NK-92 (cell line): Measurements from ENCODE around the gene LIN7A.
"Not testable (repeated sequence)": the region's sequence is repeated elsewhere in the genome, so short reads cannot be mapped to it uniquely, and the experiment has no call there.

ENCODE experiments used
- DNase-seq: peaks from one replicate; lab custom pipeline; 2025; ENCODE audit not compliant: unreplicated experiment; lab: John Stamatoyannopoulos, UW

LIN7A gene

DNA sequence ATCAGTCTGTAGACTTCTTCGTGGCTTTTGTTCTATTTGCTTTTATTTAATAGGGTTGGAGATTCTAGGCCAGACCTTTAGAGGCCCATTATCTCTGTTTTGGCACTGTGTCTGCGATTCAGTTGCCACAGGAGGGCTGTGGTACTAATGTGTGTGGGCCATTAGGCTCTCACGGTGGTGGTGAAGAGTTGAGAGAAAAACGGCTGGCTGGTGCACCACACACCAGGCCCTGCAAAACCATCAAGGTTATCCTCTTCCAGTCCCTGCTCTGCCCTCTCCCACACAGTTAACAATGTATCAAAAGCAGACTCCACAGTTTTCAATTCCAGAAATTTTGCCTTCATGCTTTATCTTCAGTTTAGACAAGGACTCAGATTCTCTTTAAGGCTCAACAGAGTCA is 123.3 kb downstream of the LIN7A start:
- no peak for DNase-seq

DNA sequence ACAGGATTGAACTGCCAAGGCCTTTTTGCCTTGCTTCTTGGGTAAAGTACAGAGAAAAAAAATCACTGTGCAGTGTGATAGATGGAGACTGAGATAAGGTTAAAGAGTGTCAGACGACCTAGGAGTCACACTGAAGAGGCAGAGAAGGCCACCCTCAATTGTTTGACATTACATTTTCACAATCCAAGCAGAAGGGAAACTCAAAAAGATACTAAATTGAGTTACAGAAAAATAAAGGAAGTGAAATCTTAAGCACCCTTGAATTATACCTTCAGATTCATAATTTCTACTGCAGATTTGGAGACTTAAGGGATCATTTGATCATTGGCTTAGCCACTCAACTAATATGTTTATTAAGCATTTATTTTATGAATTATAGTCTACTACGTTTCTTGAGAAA is 123.9 kb downstream of the LIN7A start:
- DNase-seq: no peak

GRCh38 chr12:80811957-80812708 is 125.6 kb downstream of the LIN7A start:
- no peak for DNase-seq

GRCh38 chr12:80810874-80811273 is 126.9 kb downstream of the LIN7A start:
- DNase-seq: no peak

DNA sequence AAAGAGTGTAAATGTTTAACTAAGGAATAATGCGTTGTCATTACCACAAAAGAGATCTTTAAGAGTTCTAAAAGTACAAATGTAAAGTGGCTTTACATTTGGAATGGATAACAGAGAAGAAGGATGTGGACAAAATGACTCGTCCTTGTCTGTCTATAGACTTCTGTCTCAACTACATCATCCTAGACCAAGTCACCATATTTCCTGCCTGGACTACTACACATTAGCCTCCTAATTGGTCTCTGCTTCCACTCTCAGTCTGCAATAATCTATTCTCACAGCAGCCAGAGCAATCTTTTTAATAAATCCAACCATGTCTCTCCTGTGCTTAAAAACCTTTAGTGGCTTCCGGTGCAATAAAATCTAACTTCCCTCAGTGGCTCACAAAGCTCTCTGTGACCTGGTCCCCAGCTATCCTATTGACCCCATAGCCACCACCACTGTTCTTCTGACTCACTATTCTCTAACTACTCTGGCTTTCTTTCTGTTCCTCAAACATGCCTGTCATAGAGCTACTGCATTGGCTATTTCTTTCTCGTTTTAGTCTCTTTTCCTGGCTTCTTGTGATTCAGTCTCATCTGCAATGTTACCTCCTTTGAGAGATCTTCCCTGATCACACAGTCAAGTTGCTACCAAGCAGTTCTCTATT is 130.0 kb downstream of the LIN7A start:
- DNase-seq: no peak

GRCh38 chr12:80805106-80805505 is 132.6 kb downstream of the LIN7A start:
- DNase-seq: no peak

DNA sequence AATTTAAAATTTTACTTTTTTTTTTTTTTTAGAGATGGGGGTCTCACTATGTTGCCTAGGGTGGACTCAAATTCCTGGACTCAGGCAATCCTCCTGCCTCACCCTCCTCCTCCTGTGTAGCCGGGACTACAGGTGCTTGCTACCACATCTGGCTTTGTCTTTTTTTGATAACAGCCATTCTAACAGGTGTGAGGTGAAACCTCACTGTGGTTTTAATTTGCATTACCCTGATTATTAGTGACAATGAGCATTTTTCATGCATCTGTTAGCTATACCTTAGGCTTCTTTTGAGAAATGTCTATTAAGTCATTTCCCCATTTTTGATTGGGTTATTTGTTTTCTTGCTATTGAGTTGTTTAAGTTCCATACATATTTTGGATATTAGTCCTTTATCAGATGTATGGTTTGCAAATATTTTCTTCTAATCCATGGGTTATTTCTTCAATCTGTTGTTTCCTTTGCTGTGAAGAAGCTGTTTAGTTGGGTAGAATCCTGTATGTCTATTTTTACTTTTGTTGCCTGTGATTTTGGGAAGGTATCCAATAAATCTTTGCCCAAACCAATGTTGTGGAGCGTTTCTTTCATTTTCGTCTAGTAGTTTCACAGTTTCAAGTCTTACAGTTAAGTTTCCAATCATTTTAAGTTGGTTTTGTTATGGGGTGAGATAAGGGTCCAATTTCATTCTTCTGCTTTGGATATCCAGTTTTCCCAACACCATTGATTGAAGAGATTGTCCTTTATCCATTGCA is 134.9 kb downstream of the LIN7A start:
- no peak for DNase-seq

- no peak for DNase-seq
Measured at GRCh38 chr12:80798281-80798680, 139.5 kb downstream of the LIN7A start.

DNA sequence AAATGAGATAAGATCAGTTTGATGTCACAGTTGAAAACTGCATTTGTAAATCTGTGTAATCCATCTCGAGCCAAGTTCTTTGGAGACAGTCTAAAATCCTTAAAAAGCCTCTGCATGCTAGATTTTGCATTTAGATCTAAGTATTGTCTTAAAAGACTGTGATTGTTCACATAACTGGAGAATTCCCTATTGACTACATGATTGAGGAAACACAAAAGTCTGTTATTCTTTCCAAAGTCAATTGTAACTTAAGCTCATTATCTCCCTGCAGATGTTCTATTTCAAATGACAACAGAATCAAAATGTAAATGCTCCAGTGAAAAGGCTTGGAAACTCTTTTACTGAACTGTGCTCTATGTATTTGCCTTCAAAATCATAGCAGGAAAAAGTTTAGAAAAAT is 143.2 kb downstream of the LIN7A start:
- DNase-seq: no peak

- no peak for DNase-seq
Measured at GRCh38 chr12:80792861-80793260, 144.9 kb downstream of the LIN7A start.

GRCh38 chr12:80791863-80792262 is 145.9 kb downstream of the LIN7A start:
- DNase-seq: no peak

GRCh38 chr12:80788407-80788806 is 149.3 kb downstream of the LIN7A start:
- DNase-seq: not testable (repeated sequence)

DNA sequence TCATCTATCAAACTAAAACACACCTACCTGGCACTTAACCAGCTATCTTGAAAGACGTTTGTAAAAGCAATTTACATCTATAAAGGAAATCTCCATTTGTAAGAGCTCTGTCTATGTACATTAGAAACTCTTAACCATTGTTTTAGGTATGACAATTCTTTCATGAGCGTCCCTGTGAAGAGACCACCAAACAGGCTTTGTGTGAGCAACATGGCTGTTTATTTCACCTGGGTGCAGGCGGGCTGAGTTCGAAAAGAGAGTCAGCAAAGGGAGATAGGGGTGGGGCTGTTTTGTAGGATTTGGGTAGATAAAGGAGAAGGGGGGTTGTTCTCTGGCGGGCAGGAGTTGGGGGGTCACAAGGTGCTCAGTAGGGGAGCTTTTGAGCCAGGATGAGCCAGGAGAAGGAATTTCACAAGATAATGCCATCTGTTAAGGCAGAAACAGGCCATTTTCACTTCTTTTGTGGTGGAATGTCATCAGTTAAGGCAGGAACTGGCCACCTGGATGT is 154.7 kb downstream of the LIN7A start:
- not testable (repeated sequence) for DNase-seq

GRCh38 chr12:80781313-80781712 is 156.4 kb downstream of the LIN7A start:
- no peak for DNase-seq

DNA sequence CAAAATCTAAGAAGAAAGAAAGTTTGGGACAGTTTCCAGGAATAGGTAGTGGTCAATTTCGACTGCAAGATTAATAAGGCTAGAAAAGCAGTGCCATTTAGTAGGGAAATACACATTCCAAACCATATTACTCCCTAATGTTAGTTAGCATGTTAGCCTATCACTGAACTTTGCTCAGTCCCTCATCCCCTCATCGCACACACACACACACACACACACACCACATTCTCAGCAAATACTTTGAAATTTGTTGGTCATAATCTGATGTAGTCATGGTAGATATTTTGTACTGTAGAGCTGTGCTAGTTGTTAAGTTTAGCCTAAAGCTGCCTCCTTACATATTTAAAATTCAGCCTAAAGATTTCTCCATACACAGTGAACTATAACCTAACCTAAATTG is 157.0 kb downstream of the LIN7A start:
- no peak for DNase-seq

DNA sequence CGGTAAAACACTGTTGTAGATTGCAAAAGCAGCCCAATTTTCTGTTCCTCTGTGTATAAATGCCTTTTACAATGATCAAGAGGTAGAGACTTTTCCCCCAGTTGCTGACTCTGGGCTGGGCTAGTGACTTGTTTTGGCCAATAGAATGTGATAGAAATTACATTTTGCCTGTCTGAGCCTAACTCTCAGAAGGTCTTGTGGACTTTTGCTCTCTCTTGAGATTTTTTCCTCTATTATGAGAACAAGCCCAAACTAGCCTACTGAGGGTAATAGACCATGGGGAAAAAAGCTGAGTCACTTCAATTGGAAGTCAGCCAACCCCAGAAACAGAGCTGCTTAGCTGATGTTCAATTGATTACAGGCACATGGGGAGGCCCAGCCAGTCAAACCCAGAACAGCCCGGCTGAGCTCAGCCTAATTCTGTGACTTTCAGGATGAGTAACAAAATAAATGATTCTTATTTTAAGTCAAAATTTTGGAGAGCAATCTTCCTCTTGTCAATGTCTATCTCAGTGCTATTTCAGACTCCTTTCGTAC is 159.7 kb downstream of the LIN7A start:
- DNase-seq: no peak

DNA sequence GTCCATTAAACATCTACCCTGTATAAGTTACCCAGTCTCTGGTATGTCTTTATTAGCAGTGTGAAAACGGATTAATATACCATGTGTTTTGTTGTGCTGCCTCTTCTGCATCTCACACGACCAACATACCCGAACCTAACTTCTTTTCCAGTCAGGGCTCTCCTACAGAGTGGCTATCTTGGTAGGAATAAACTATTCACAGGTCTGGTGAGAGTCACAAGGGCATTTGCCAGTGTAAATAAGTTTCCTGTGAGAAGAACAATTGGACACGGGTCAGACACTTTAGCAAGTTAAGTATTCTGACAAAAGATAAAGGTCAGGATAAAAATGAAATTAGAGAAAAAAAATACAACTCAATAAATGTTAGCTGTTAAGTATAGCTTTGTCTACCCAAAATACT is 160.1 kb downstream of the LIN7A start:
- DNase-seq: no peak

DNA sequence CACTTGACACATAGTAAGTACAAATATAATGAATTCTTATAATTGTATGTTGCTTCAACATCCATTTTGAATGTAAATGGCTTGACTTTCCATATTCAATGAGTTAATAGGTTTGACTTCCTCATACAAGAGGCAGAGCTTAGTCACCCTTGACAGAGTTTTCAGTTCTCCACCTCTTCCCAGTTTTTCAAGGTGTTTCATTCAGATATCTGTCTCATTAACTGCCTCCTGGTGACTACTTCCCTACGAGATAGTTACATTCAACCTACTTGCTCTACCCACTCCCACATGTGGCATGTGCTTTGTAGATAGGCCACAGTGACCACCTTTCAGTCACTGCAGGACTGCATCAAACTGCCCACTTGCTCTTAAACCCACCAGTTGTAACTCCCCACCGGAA is 161.0 kb downstream of the LIN7A start:
- no peak for DNase-seq

DNA sequence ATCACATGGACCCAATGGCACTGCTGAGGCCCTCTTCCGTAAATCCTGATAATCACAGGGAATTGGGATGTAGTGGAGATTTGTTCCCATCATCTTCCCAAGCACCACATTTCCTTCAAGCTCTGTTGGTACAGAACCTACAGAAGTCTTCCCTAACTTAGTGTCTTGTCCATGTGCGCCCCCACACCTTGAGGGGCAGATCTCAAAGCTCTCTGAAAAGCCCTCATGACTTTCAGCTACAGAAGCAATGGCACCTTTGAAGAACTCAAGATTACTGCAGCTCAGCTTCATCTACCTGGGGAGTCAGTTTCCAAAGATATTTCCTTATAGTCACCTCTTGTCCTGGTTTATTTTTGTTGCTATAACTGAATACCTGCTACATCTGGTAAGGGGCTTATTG is 166.8 kb downstream of the LIN7A start:
- DNase-seq: no peak

GRCh38 chr12:80769553-80770140 is 168.1 kb downstream of the LIN7A start:
- no peak for DNase-seq

DNA sequence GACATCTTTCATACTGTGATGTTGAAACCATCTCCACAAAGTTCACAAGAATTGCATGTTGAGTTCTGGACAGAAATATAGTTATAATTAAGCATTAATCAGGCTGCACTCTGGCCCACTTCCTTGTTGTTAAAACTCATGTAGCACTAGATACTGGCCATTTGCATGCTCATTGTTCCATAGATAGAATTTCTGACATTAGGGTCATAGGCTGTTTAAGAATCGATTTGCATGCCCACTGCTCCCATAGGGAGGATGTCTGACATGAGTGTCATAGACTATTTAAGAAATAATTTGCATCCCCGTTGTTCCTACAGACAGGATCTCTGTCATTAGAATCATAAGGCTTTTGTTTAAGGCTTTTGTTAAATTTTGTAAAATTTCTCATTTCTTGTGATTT is 170.8 kb downstream of the LIN7A start:
- DNase-seq: no peak
